ENCODE data around the gene GDF15. TPM values are rescaled to one million over a fixed set of nuclear protein-coding genes. Genes with fewer than 3 reads are reported as not detected.

The GDF15 gene
- polyA plus RNA-seq, 3 donors = 0.36 TPM; not detected in 2

- peaks cover 49% of the 10 kb centered on the region for H3K4me1 Mint-ChIP-seq
- intact Hi-C loops (cut with micrococcal nuclease) = loop anchor here in 1 of 2 donors (5.0 kb wide), 1 partner anchor 37 kb away; no protein-coding TSS in a partner anchor
- H3K27me3 Mint-ChIP-seq (ENCODE audit: low read depth in 3 of 3) = peaks cover 0 to 8% (median 2%) of the 10 kb centered on the region in 3 donors
- Histone ChIP-seq H3K27me3 (ENCODE audit: control insufficient read depth in 2 of 2, insufficient read depth in 2 of 2, low read length in 2 of 2) (no peaks in the 10 kb centered on the region), H3K9ac (ENCODE audit: insufficient read depth, low read length, poor library complexity, severe bottlenecking) (peak within 1 kb of the TSS; percentile 90), H3K9me3 (replicated peaks in 1 of 2; ENCODE audit: control insufficient read depth in 1 of 2, insufficient read depth in 1 of 2, low read length in 2 of 2) (no peaks in the 10 kb centered on the region), H3K4me3 (replicated peaks in 1 of 3; ENCODE audit: low read depth in 2 of 3, low read length in 3 of 3) (peak within 1 kb of the TSS; percentile 56 to 85 (median 84)), H2AFZ (ENCODE audit: insufficient read depth, low read depth, low read length, poor library complexity, severe bottlenecking) (peak within 1 kb of the TSS; percentile 66), H3K27ac (ENCODE audit: low read depth in 1 of 2, low read length in 2 of 2) (peak within 1 kb of the TSS; percentile 81 to 89), H3K4me1 (ENCODE audit: control insufficient read depth in 1 of 2, insufficient read depth in 2 of 2, low read length in 2 of 2) (peaks cover 41 to 46% of the 10 kb centered on the region in 2 donors), H3K36me3 (replicated peaks in 1 of 2; ENCODE audit: control insufficient read depth in 1 of 2, insufficient read depth in 2 of 2, low read length in 2 of 2) (peaks cover 10 to 22% of the 10 kb centered on the region in 2 donors), H4K20me1 (ENCODE audit: insufficient read depth, low read length) (peaks cover 9% of the 10 kb centered on the region), H3K4me2 (replicated peaks; ENCODE audit: extremely low read depth, low read length, poor library complexity, severe bottlenecking) (peak within 1 kb of the TSS; percentile 86), H3K79me2 (ENCODE audit: insufficient read depth, low read length) (peaks cover 12% of the 10 kb centered on the region)
- peak within 1 kb of the TSS; percentile 70 to 92 (median 88) for H3K27ac Mint-ChIP-seq
- peak; percentile 39 to 85 (median 65) for DNase-seq
- no peaks in the 10 kb centered on the region for H3K9me3 Mint-ChIP-seq
- peaks cover 25 to 34% of the 10 kb centered on the region in 2 donors for H3K36me3 Mint-ChIP-seq
- WGBS (ENCODE audit: insufficient coverage) = 4% methylated on average over 68 of the region's 69 CpGs
- H3K4me3 Mint-ChIP-seq = peak within 1 kb of the TSS; percentile 84 to 92
- no peak for TF ChIP-seq CTCF (IDR thresholded peaks at IDR 0.05)
Observed at GRCh38 chr19:18340190-18340989, 45.6 kb upstream of the GDF15 start, which contains the start of gene PGPEP1. PGPEP1 (plus strand) TSS chr19:18340598; CDS start chr19:18340682, 84 bp downstream.

- no peak for TF ChIP-seq CTCF (IDR thresholded peaks at IDR 0.05)
- peak overlapping the region; percentile 70 to 92 (median 87) for H3K27ac Mint-ChIP-seq
- WGBS (ENCODE audit: insufficient coverage) = 0% methylated on average over 7 of the region's 18 CpGs
Observed at GRCh38 chr19:18340990-18341868, 44.7 kb upstream of the GDF15 start.

More at GRCh38 chr19:18340990-18341868, 44.7 kb upstream of the GDF15 start:
- peak; percentile 82 to 90 (median 83) for DNase-seq
- Histone ChIP-seq H3K27me3 (ENCODE audit: control insufficient read depth in 2 of 2, insufficient read depth in 2 of 2, low read length in 2 of 2) (no peaks in the 10 kb centered on the region), H2AFZ (ENCODE audit: insufficient read depth, low read depth, low read length, poor library complexity, severe bottlenecking) (peak overlapping the region; percentile 66), H3K4me1 (ENCODE audit: control insufficient read depth in 1 of 2, insufficient read depth in 2 of 2, low read length in 2 of 2) (peaks cover 41 to 46% of the 10 kb centered on the region in 2 donors), H3K79me2 (ENCODE audit: insufficient read depth, low read length) (peaks cover 12% of the 10 kb centered on the region), H3K9me3 (replicated peaks in 1 of 2; ENCODE audit: control insufficient read depth in 1 of 2, insufficient read depth in 1 of 2, low read length in 2 of 2) (no peaks in the 10 kb centered on the region), H4K20me1 (ENCODE audit: insufficient read depth, low read length) (peaks cover 9% of the 10 kb centered on the region), H3K4me2 (replicated peaks; ENCODE audit: extremely low read depth, low read length, poor library complexity, severe bottlenecking) (peak overlapping the region; percentile 86), H3K4me3 (replicated peaks in 1 of 3; ENCODE audit: low read depth in 2 of 3, low read length in 3 of 3) (peak overlapping the region; percentile 56 to 85 (median 84)), H3K9ac (ENCODE audit: insufficient read depth, low read length, poor library complexity, severe bottlenecking) (peak overlapping the region; percentile 90), H3K36me3 (replicated peaks in 1 of 2; ENCODE audit: control insufficient read depth in 1 of 2, insufficient read depth in 2 of 2, low read length in 2 of 2) (peaks cover 10 to 26% of the 10 kb centered on the region in 2 donors), H3K27ac (ENCODE audit: low read depth in 1 of 2, low read length in 2 of 2) (peak overlapping the region; percentile 81 to 89)
- Mint-ChIP-seq H3K4me1 (peaks cover 52% of the 10 kb centered on the region), H3K4me3 (peak overlapping the region; percentile 84 to 92), H3K36me3 (peaks cover 30 to 40% of the 10 kb centered on the region in 2 donors), H3K9me3 (no peaks in the 10 kb centered on the region), H3K27me3 (ENCODE audit: low read depth in 3 of 3) (peaks cover 0 to 5% (median 0%) of the 10 kb centered on the region in 3 donors)
- intact Hi-C loops (cut with micrococcal nuclease) = loop anchor here in 1 of 2 donors (5.0 kb wide), 1 partner anchor 36 kb away; no protein-coding TSS in a partner anchor

Data from CD14-positive monocyte (primary cell).